H9 (cell line): Measurements from ENCODE around the gene MOB3C. TPM values are rescaled to one million over a fixed set of nuclear protein-coding genes. Genes with fewer than 3 reads are reported as not detected.

Experiments used
- DNase-seq: peaks from one replicate; pipeline ENCODE4 v3.0.0-alpha.2; 2017
- H2AFZ ChIP-seq: one replicate; pipeline ENCODE4 v1.6.1; 2013; ENCODE audit warnings: mild to moderate bottlenecking, low read length, control low read depth, moderate library complexity
- H2AK5ac ChIP-seq: 2 replicates; pipeline ENCODE4 v1.6.1; 2013; ENCODE audit warnings: low read length, control low read depth, mixed read lengths; ENCODE audit not compliant: insufficient read length
- H2BK120ac ChIP-seq: one replicate; pipeline ENCODE4 v1.6.1; 2013; ENCODE audit warnings: low read depth, mild to moderate bottlenecking, low read length, control low read depth, inconsistent platforms; ENCODE audit not compliant: poor library complexity, severe bottlenecking
- H2BK12ac ChIP-seq: 2 replicates; pipeline ENCODE4 v1.6.1; 2013; ENCODE audit warnings: low read length, control low read depth, mixed read lengths, low read depth; ENCODE audit not compliant: insufficient read length
- H2BK15ac ChIP-seq: 2 replicates; pipeline ENCODE4 v1.6.1; 2013; ENCODE audit warnings: low read depth, low read length, control low read depth
- H2BK20ac ChIP-seq: one replicate; pipeline ENCODE4 v1.6.1; 2013; ENCODE audit warnings: low read depth, mild to moderate bottlenecking, low read length, control low read depth, inconsistent platforms; ENCODE audit not compliant: poor library complexity, severe bottlenecking
- H2BK5ac ChIP-seq: 2 replicates; pipeline ENCODE4 v1.6.1; 2013; ENCODE audit warnings: low read length, control low read depth, mixed read lengths; ENCODE audit not compliant: insufficient read length
- H3K14ac ChIP-seq: 2 replicates; pipeline ENCODE4 v1.6.1; 2013; ENCODE audit warnings: low read length, control low read depth; ENCODE audit not compliant: insufficient read depth
- H3K18ac ChIP-seq: 2 replicates; pipeline ENCODE4 v1.6.1; 2013; ENCODE audit warnings: low read depth, mild to moderate bottlenecking, mixed read lengths, low read length, control low read depth; ENCODE audit not compliant: insufficient read length
- H3K23ac ChIP-seq: 2 replicates; pipeline ENCODE4 v1.6.1; 2013; ENCODE audit warnings: low read length, control low read depth, mixed read lengths, low read depth; ENCODE audit not compliant: insufficient read length
- H3K23me2 ChIP-seq: 2 replicates; pipeline ENCODE4 v1.6.1; 2013; ENCODE audit warnings: low read depth, mild to moderate bottlenecking, mixed read lengths, low read length, control low read depth; ENCODE audit not compliant: insufficient read length, poor library complexity, severe bottlenecking
- H3K27ac ChIP-seq: 2 replicates; pipeline ENCODE4 v1.5.1; 2013; ENCODE audit warnings: low read length, control low read depth, mixed read lengths, low read depth; ENCODE audit not compliant: insufficient read length
- H3K27me3 ChIP-seq: 2 replicates; pipeline ENCODE4 v1.6.1; 2013; ENCODE audit warnings: low read length, control low read depth, inconsistent platforms; ENCODE audit not compliant: insufficient read depth
- H3K4ac ChIP-seq: 2 replicates; pipeline ENCODE4 v1.6.1; 2013; ENCODE audit warnings: low read depth, mild to moderate bottlenecking, control low read depth, inconsistent platforms, low read length, moderate library complexity
- H3K4me1 ChIP-seq: 2 replicates; pipeline ENCODE4 v1.6.1; 2013; ENCODE audit warnings: low read length, control low read depth, inconsistent platforms; ENCODE audit not compliant: insufficient read depth
- H3K4me2 ChIP-seq: 2 replicates; pipeline ENCODE4 v1.6.1; 2013; ENCODE audit warnings: low read length, control low read depth, mixed read lengths; ENCODE audit not compliant: insufficient read length, insufficient read depth
- H3K56ac ChIP-seq: 2 replicates; pipeline ENCODE4 v1.6.1; 2013; ENCODE audit warnings: low read depth, mild to moderate bottlenecking, mixed read lengths, low read length, control low read depth; ENCODE audit not compliant: insufficient read length
- H3K79me1 ChIP-seq: 2 replicates; pipeline ENCODE4 v1.6.1; 2013; ENCODE audit warnings: low read depth, mild to moderate bottlenecking, moderate library complexity, low read length, control low read depth, inconsistent platforms; ENCODE audit not compliant: insufficient read depth, poor library complexity, severe bottlenecking
- H3K79me2 ChIP-seq: 2 replicates; pipeline ENCODE4 v1.6.1; 2013; ENCODE audit warnings: low read length, control low read depth, inconsistent platforms; ENCODE audit not compliant: insufficient read depth
- H3K9ac ChIP-seq: 2 replicates; pipeline ENCODE4 v1.6.1; 2013; ENCODE audit warnings: low read length, control low read depth, mixed read lengths; ENCODE audit not compliant: insufficient read length; ENCODE audit errors: extremely low read depth
- H3K9me3 ChIP-seq: one replicate; pipeline ENCODE4 v1.6.1; 2013; ENCODE audit warnings: low read depth, low read length, inconsistent platforms; ENCODE audit not compliant: control insufficient read depth
- H3T11ph ChIP-seq: one replicate; pipeline ENCODE4 v1.6.1; 2013; ENCODE audit warnings: mild to moderate bottlenecking, low read length, control low read depth, inconsistent platforms
- H4K20me1 ChIP-seq: one replicate; pipeline ENCODE4 v1.6.1; 2013; ENCODE audit not compliant: control insufficient read depth, insufficient read length, insufficient read depth
- H4K5ac ChIP-seq: 2 replicates; pipeline ENCODE4 v1.6.1; 2013; ENCODE audit warnings: low read depth, mild to moderate bottlenecking, mixed read lengths, low read length, control low read depth; ENCODE audit not compliant: insufficient read length
- H4K8ac ChIP-seq: replicated peaks from 2 replicates; pipeline ENCODE4 v1.6.1; 2013; ENCODE audit warnings: low read length, control low read depth, mixed read lengths, low read depth; ENCODE audit not compliant: insufficient read length
- H4K91ac ChIP-seq: 2 replicates; pipeline ENCODE4 v1.6.1; 2013; ENCODE audit warnings: low read depth, mild to moderate bottlenecking, moderate library complexity, mixed read lengths, low read length, control low read depth; ENCODE audit not compliant: insufficient read length
- H3K27ac Mint-ChIP-seq, 3 experiments: 2 replicates in 2 of 3; 3 replicates in 1 of 3; pipeline ENCODE4 v1.8.0; 2020 to 2021; ENCODE audit warnings: mixed read lengths in 3 of 3, mild to moderate bottlenecking in 1 of 3, moderate library complexity in 1 of 3
- H3K27me3 Mint-ChIP-seq: 2 replicates; pipeline ENCODE4 v1.8.0; 2021; ENCODE audit warnings: low read depth, mild to moderate bottlenecking, moderate library complexity, mixed read lengths
- H3K36me3 Mint-ChIP-seq, 3 experiments: 2 replicates in 2 of 3; 3 replicates in 1 of 3; pipeline ENCODE4 v1.8.0; 2020 to 2021; ENCODE audit warnings: low read depth in 3 of 3, mixed read lengths in 3 of 3; ENCODE audit not compliant: insufficient read depth in 1 of 3
- H3K4me1 Mint-ChIP-seq, 2 experiments: 2 replicates each; pipeline ENCODE4 v1.8.0; 2020; ENCODE audit warnings: mixed read lengths in 2 of 2
- H3K4me3 Mint-ChIP-seq, 2 experiments: 2 replicates in 1 of 2; 3 replicates in 1 of 2; pipeline ENCODE4 v1.8.0; 2020 to 2021; ENCODE audit warnings: mild to moderate bottlenecking in 2 of 2, mixed read lengths in 2 of 2, moderate library complexity in 1 of 2
- H3K9me3 Mint-ChIP-seq, 2 experiments: 2 replicates in 1 of 2; 3 replicates in 1 of 2; pipeline ENCODE4 v1.8.0; 2020; ENCODE audit warnings: mild to moderate bottlenecking in 2 of 2, mixed read lengths in 2 of 2, moderate library complexity in 1 of 2
- WGBS: extraction: QIAGEN DNeasy Blood & Tissue Kit; methylation state at CpG from one replicate; pipeline ENCODE4 v1.1.7; 2013; ENCODE audit warnings: missing lambda C conversion rate, low lambda C conversion rate, mixed read lengths; ENCODE audit not compliant: insufficient read length; ENCODE audit errors: extremely low coverage; 5-methylcytosine and 5-hydroxymethylcytosine counted together
- total RNA-seq: library from RNA; stranded (reverse); gene quantifications from 2 replicates; pipeline ENCODE4 v1.2.1, GENCODE V29; 2021
- TF ChIP-seq, protein P1 (sequence below): fragments of 200-600 bp; sonication (generic); conservative IDR thresholded peaks from 3 replicates; pipeline ENCODE4 v1.8.0; 2021; ENCODE audit warnings: antibody characterized with exemption, mild to moderate bottlenecking

MOB3C gene
- total RNA-seq, 1 experiment from 2014 or later, result 3.2 TPM

GRCh38 chr1:46635205-46635604 is 18.6 kb upstream of the MOB3C start:
- WGBS, result no CpG with 5 or more reads among the region's 2 CpGs
- Histone ChIP-seq H3K14ac (no peak overlapping the region), H3K79me2 (no peaks in the 10 kb centered on the region)

More at GRCh38 chr1:46635205-46635604, 18.6 kb upstream of the MOB3C start:
- Histone ChIP-seq H2BK120ac (no peak overlapping the region), H2BK15ac (no peak overlapping the region), H2BK20ac (no peak overlapping the region), H3K27me3 (no peaks in the 10 kb centered on the region), H4K20me1 (no peaks in the 10 kb centered on the region), H3K79me1 (no peaks in the 10 kb centered on the region), H3K9ac (no peak overlapping the region), H2AFZ (no peak overlapping the region), H3K27ac (no peak overlapping the region), H3K4me2 (no peak overlapping the region), H3K9me3 (no peaks in the 10 kb centered on the region), H3K18ac (no peak overlapping the region), H2BK5ac (no peak overlapping the region), H3K23me2 (no peaks in the 10 kb centered on the region), H3K4ac (no peak overlapping the region), H2AK5ac (no peak overlapping the region), H3K56ac (peak overlapping the region; percentile 51), H3K23ac (no peak overlapping the region), H3T11ph (no peak overlapping the region), H3K4me1 (no peaks in the 10 kb centered on the region), H4K8ac (no peak overlapping the region), H2BK12ac (no peak overlapping the region), H4K91ac (no peak overlapping the region), H4K5ac (no peak overlapping the region)
- H3K27ac Mint-ChIP-seq, result no peak overlapping the region
- H3K27me3 Mint-ChIP-seq, result no peaks in the 10 kb centered on the region
- no peaks in the 10 kb centered on the region for H3K4me1 Mint-ChIP-seq
- H3K9me3 Mint-ChIP-seq, result no peaks in the 10 kb centered on the region
- DNase-seq, result no peak
- H3K4me3 Mint-ChIP-seq, result no peak overlapping the region
- peaks cover 2 to 28% (median 25%) of the 10 kb centered on the region in 3 experiments; a peak in 6 of 7 replicates for H3K36me3 Mint-ChIP-seq
- TF ChIP-seq, protein P1, sequence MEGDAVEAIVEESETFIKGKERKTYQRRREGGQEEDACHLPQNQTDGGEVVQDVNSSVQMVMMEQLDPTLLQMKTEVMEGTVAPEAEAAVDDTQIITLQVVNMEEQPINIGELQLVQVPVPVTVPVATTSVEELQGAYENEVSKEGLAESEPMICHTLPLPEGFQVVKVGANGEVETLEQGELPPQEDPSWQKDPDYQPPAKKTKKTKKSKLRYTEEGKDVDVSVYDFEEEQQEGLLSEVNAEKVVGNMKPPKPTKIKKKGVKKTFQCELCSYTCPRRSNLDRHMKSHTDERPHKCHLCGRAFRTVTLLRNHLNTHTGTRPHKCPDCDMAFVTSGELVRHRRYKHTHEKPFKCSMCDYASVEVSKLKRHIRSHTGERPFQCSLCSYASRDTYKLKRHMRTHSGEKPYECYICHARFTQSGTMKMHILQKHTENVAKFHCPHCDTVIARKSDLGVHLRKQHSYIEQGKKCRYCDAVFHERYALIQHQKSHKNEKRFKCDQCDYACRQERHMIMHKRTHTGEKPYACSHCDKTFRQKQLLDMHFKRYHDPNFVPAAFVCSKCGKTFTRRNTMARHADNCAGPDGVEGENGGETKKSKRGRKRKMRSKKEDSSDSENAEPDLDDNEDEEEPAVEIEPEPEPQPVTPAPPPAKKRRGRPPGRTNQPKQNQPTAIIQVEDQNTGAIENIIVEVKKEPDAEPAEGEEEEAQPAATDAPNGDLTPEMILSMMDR, result no peak
